Activated CD8-positive, alpha-beta memory T cell treated with anti-CD3 and anti-CD28 coated beads, Interleukin-2, amount 50 U/mL, for 1 hour (primary cell): ENCODE measurements around the gene TMEM132A.
A peak's percentile ranks its signal among the peaks of the same experiment; 100 is the strongest.
"Not testable (repeated sequence)": the region's sequence is repeated elsewhere in the genome, so short reads cannot be mapped to it uniquely, and the experiment has no call there.

Experiments used
- DNase-seq: peaks from one replicate; pipeline ENCODE4 v3.0.0-alpha.2; 2020; ENCODE audit errors: extremely low read depth

Gene TMEM132A

GRCh38 chr11:60960405-60960804 is 36.1 kb downstream of the TMEM132A start:
- DNase-seq: no peak

- DNase-seq: no peak
These were observed 40.5 kb downstream of the TMEM132A start for GRCh38 chr11:60964801-60965200.

GRCh38 chr11:60966890-60967289 is 42.6 kb downstream of the TMEM132A start:
- no peak for DNase-seq

- DNase-seq: no peak
These were observed 44.0 kb downstream of the TMEM132A start for GRCh38 chr11:60968223-60968622.

- DNase-seq: peak; percentile 59
These were observed 46.1 kb downstream of the TMEM132A start for GRCh38 chr11:60970369-60970774.

- DNase-seq: no peak
These were observed 46.6 kb downstream of the TMEM132A start for GRCh38 chr11:60970890-60971289.

GRCh38 chr11:60971520-60971919 is 47.3 kb downstream of the TMEM132A start, which contains the start of gene CD6:
Gene CD6 (plus strand): TSS chr11:60971680. CDS start chr11:60971866, 186 bp downstream.
- peak; percentile 68 for DNase-seq

- no peak for DNase-seq
These were observed 48.1 kb downstream of the TMEM132A start for GRCh38 chr11:60972182-60973030.

GRCh38 chr11:60973699-60974098 is 49.4 kb downstream of the TMEM132A start:
- DNase-seq: no peak

- not testable (repeated sequence) for DNase-seq
These were observed 50.1 kb downstream of the TMEM132A start for GRCh38 chr11:60974316-60974715.

- no peak for DNase-seq
These were observed 50.5 kb downstream of the TMEM132A start for GRCh38 chr11:60974726-60975125.

- no peak for DNase-seq
These were observed 53.0 kb downstream of the TMEM132A start for GRCh38 chr11:60977224-60977623.

GRCh38 chr11:60977836-60978235 is 53.6 kb downstream of the TMEM132A start:
- DNase-seq: no peak

- DNase-seq: no peak
These were observed 54.5 kb downstream of the TMEM132A start for GRCh38 chr11:60978546-60979380.

- DNase-seq: no peak
These were observed 57.3 kb downstream of the TMEM132A start for GRCh38 chr11:60981515-60981914.

- DNase-seq: no peak
These were observed 57.9 kb downstream of the TMEM132A start for GRCh38 chr11:60982184-60982583.

GRCh38 chr11:60984149-60984548 is 59.9 kb downstream of the TMEM132A start:
- DNase-seq: no peak

GRCh38 chr11:60984636-60985035 is 60.4 kb downstream of the TMEM132A start:
- no peak for DNase-seq

- DNase-seq: no peak
These were observed 61.2 kb downstream of the TMEM132A start for GRCh38 chr11:60985501-60985900.

GRCh38 chr11:60985991-60986915 is 62.0 kb downstream of the TMEM132A start:
- peak; percentile 97 for DNase-seq
